HG03175 (cell line): ENCODE results near the gene CPNE2.

ENCODE experiments used
- ATAC-seq: cut with Tn5 transposase; IDR thresholded peaks from one replicate; pipeline ENCODE4 v1.9.1; 2021; ENCODE audit warnings: mild to moderate bottlenecking, moderate library complexity; ENCODE audit not compliant: unreplicated experiment

The CPNE2 gene

GRCh38 chr16:57141822-57142631 is 49.6 kb downstream of the CPNE2 start:
- ATAC-seq: no peak

GRCh38 chr16:57143149-57143921 is 51.0 kb downstream of the CPNE2 start:
- ATAC-seq: no peak

- no peak for ATAC-seq
Measured at GRCh38 chr16:57144027-57144426, 51.6 kb downstream of the CPNE2 start.

- ATAC-seq: no peak
Measured at GRCh38 chr16:57145046-57146021, 53.0 kb downstream of the CPNE2 start.

- ATAC-seq: no peak
Measured at GRCh38 chr16:57146040-57146647, 53.8 kb downstream of the CPNE2 start.

- no peak for ATAC-seq
Measured at GRCh38 chr16:57146735-57147134, 54.4 kb downstream of the CPNE2 start.

- ATAC-seq: no peak
Measured at GRCh38 chr16:57147381-57148221, 55.2 kb downstream of the CPNE2 start.

- ATAC-seq: no peak
Measured at GRCh38 chr16:57148481-57148880, 56.1 kb downstream of the CPNE2 start.

- no peak for ATAC-seq
Measured at GRCh38 chr16:57149391-57149790, 57.0 kb downstream of the CPNE2 start.

- ATAC-seq: no peak
Measured at GRCh38 chr16:57150682-57151330, 58.4 kb downstream of the CPNE2 start.

GRCh38 chr16:57151369-57151768 is 59.0 kb downstream of the CPNE2 start:
- no peak for ATAC-seq

GRCh38 chr16:57152096-57153093 is 60.0 kb downstream of the CPNE2 start:
- ATAC-seq: no peak

GRCh38 chr16:57153841-57154240 is 61.5 kb downstream of the CPNE2 start:
- ATAC-seq: no peak

GRCh38 chr16:57155702-57156350 is 63.4 kb downstream of the CPNE2 start:
- no peak for ATAC-seq

GRCh38 chr16:57156351-57156703 is 63.9 kb downstream of the CPNE2 start:
- ATAC-seq: no peak

- ATAC-seq: no peak
Measured at GRCh38 chr16:57157533-57157932, 65.2 kb downstream of the CPNE2 start.

- ATAC-seq: no peak
Measured at GRCh38 chr16:57159447-57159846, 67.1 kb downstream of the CPNE2 start.

GRCh38 chr16:57163842-57164241 is 71.5 kb downstream of the CPNE2 start:
- no peak for ATAC-seq
